ENCODE data around the gene PDE6G. TPM values are rescaled to one million over a fixed set of nuclear protein-coding genes. Genes with fewer than 3 reads are reported as not detected.
A peak's percentile ranks its signal among the peaks of the same experiment; 100 is the strongest.

PDE6G gene
- 1.1 TPM for polyA plus RNA-seq (2013, experiment 1 of 4)
- polyA plus RNA-seq (2013, experiment 2 of 4) = not detected
- not detected for polyA plus RNA-seq (2013, experiment 3 of 4)
- not detected for polyA plus RNA-seq (2013, experiment 4 of 4)

GRCh38 chr17:81656118-81656743, at the start of gene PDE6G:
Gene PDE6G, minus strand, starts transcription at chr17:81656542. Its CDS starts 3,237 bp downstream, at chr17:81653305.
- no peak within 1 kb of the TSS for H3K27ac ChIP-seq (ENCODE audit: insufficient read depth, low read depth, low read length, poor library complexity, severe bottlenecking)
- no peaks in the 10 kb centered on the region for H3K9me3 ChIP-seq (ENCODE audit: control insufficient read depth, low read length)
- H3K4me3 ChIP-seq (ENCODE audit: insufficient read depth, low read depth, low read length) = no peak within 1 kb of the TSS
- H3K4me1 ChIP-seq (ENCODE audit: control insufficient read depth, insufficient read depth, low read length) = no peaks in the 10 kb centered on the region
- WGBS, 2 experiments = 88 to 89% methylated on average over 15 of the region's 15 CpGs
- H3K27me3 ChIP-seq (ENCODE audit: control insufficient read depth, insufficient read depth, low read length, poor library complexity, severe bottlenecking) = no peaks in the 10 kb centered on the region
- H3K36me3 ChIP-seq (ENCODE audit: control insufficient read depth, insufficient read depth, low read length) = no peaks in the 10 kb centered on the region

GRCh38 chr17:81705518-81706231, 49.3 kb upstream of the PDE6G start:
- WGBS, 2 experiments = 96 to 97% methylated on average over 30 of the region's 30 CpGs

GRCh38 chr17:81703747-81704654, 47.7 kb upstream of the PDE6G start:
- no peak overlapping the region for H3K27ac ChIP-seq (ENCODE audit: insufficient read depth, low read depth, low read length, poor library complexity, severe bottlenecking)
- 37 to 38% methylated on average over 27 of the region's 27 CpGs for WGBS, 2 experiments
- no peaks in the 10 kb centered on the region for H3K27me3 ChIP-seq (ENCODE audit: control insufficient read depth, insufficient read depth, low read length, poor library complexity, severe bottlenecking)
- peaks cover 33% of the 10 kb centered on the region for H3K36me3 ChIP-seq (ENCODE audit: control insufficient read depth, insufficient read depth, low read length)
- H3K9me3 ChIP-seq (ENCODE audit: control insufficient read depth, low read length) = no peaks in the 10 kb centered on the region
- H3K4me1 ChIP-seq (ENCODE audit: control insufficient read depth, insufficient read depth, low read length) = peaks cover 15% of the 10 kb centered on the region
- peak overlapping the region; percentile 99 for H3K4me3 ChIP-seq (ENCODE audit: insufficient read depth, low read depth, low read length)

More at GRCh38 chr17:81705518-81706231, 49.3 kb upstream of the PDE6G start:
- no peak overlapping the region for H3K4me3 ChIP-seq (ENCODE audit: insufficient read depth, low read depth, low read length)
- H3K27me3 ChIP-seq (ENCODE audit: control insufficient read depth, insufficient read depth, low read length, poor library complexity, severe bottlenecking) = peaks cover 10% of the 10 kb centered on the region
- H3K36me3 ChIP-seq (ENCODE audit: control insufficient read depth, insufficient read depth, low read length) = peaks cover 27% of the 10 kb centered on the region
- H3K27ac ChIP-seq (ENCODE audit: insufficient read depth, low read depth, low read length, poor library complexity, severe bottlenecking) = no peak overlapping the region
- H3K9me3 ChIP-seq (ENCODE audit: control insufficient read depth, low read length) = no peaks in the 10 kb centered on the region
- peaks cover 25% of the 10 kb centered on the region for H3K4me1 ChIP-seq (ENCODE audit: control insufficient read depth, insufficient read depth, low read length)

GRCh38 chr17:81702934-81703746, 46.8 kb upstream of the PDE6G start, which contains the start of gene MRPL12:
Gene MRPL12, plus strand, starts transcription at chr17:81703367. Its CDS starts 135 bp downstream, at chr17:81703502.
- H3K9me3 ChIP-seq (ENCODE audit: control insufficient read depth, low read length) = no peaks in the 10 kb centered on the region
- H3K36me3 ChIP-seq (ENCODE audit: control insufficient read depth, insufficient read depth, low read length) = peaks cover 42% of the 10 kb centered on the region
- 0% methylated on average over 102 of the region's 102 CpGs for WGBS, 2 experiments

GRCh38 chr17:81701288-81702071, 45.1 kb upstream of the PDE6G start:
- Histone ChIP-seq H3K27ac (ENCODE audit: insufficient read depth, low read depth, low read length, poor library complexity, severe bottlenecking) (no peak overlapping the region), H3K36me3 (ENCODE audit: control insufficient read depth, insufficient read depth, low read length) (peaks cover 32% of the 10 kb centered on the region), H3K9me3 (ENCODE audit: control insufficient read depth, low read length) (no peaks in the 10 kb centered on the region), H3K4me3 (ENCODE audit: insufficient read depth, low read depth, low read length) (peak overlapping the region; percentile 99), H3K4me1 (ENCODE audit: control insufficient read depth, insufficient read depth, low read length) (peaks cover 15% of the 10 kb centered on the region), H3K27me3 (ENCODE audit: control insufficient read depth, insufficient read depth, low read length, poor library complexity, severe bottlenecking) (no peaks in the 10 kb centered on the region)
- WGBS, 2 experiments = 89 to 92% methylated on average over 23 of the region's 23 CpGs

More at GRCh38 chr17:81702934-81703746, 46.8 kb upstream of the PDE6G start, which contains the start of gene MRPL12:
- peak within 1 kb of the TSS; percentile 99 for H3K4me3 ChIP-seq (ENCODE audit: insufficient read depth, low read depth, low read length)
- H3K27ac ChIP-seq (ENCODE audit: insufficient read depth, low read depth, low read length, poor library complexity, severe bottlenecking) = peak within 1 kb of the TSS; percentile 6
- peaks cover 15% of the 10 kb centered on the region for H3K4me1 ChIP-seq (ENCODE audit: control insufficient read depth, insufficient read depth, low read length)
- H3K27me3 ChIP-seq (ENCODE audit: control insufficient read depth, insufficient read depth, low read length, poor library complexity, severe bottlenecking) = no peaks in the 10 kb centered on the region

- H3K4me1 ChIP-seq (ENCODE audit: control insufficient read depth, insufficient read depth, low read length) = peaks cover 15% of the 10 kb centered on the region
- 94 to 95% methylated on average over 25 of the region's 25 CpGs for WGBS, 2 experiments
- no peak overlapping the region for H3K4me3 ChIP-seq (ENCODE audit: insufficient read depth, low read depth, low read length)
- no peaks in the 10 kb centered on the region for H3K9me3 ChIP-seq (ENCODE audit: control insufficient read depth, low read length)
- no peaks in the 10 kb centered on the region for H3K27me3 ChIP-seq (ENCODE audit: control insufficient read depth, insufficient read depth, low read length, poor library complexity, severe bottlenecking)
- H3K27ac ChIP-seq (ENCODE audit: insufficient read depth, low read depth, low read length, poor library complexity, severe bottlenecking) = no peak overlapping the region
- peaks cover 33% of the 10 kb centered on the region for H3K36me3 ChIP-seq (ENCODE audit: control insufficient read depth, insufficient read depth, low read length)
Measured at GRCh38 chr17:81700353-81701287, 44.3 kb upstream of the PDE6G start.

GRCh38 chr17:81697261-81698044, 41.1 kb upstream of the PDE6G start:
- H3K4me3 ChIP-seq (ENCODE audit: insufficient read depth, low read depth, low read length) = no peak overlapping the region
- H3K4me1 ChIP-seq (ENCODE audit: control insufficient read depth, insufficient read depth, low read length) = peaks cover 10% of the 10 kb centered on the region
- H3K27ac ChIP-seq (ENCODE audit: insufficient read depth, low read depth, low read length, poor library complexity, severe bottlenecking) = no peak overlapping the region
- no peaks in the 10 kb centered on the region for H3K9me3 ChIP-seq (ENCODE audit: control insufficient read depth, low read length)
- peaks cover 49% of the 10 kb centered on the region for H3K36me3 ChIP-seq (ENCODE audit: control insufficient read depth, insufficient read depth, low read length)
- H3K27me3 ChIP-seq (ENCODE audit: control insufficient read depth, insufficient read depth, low read length, poor library complexity, severe bottlenecking) = no peaks in the 10 kb centered on the region
- 92 to 94% methylated on average over 25 of the region's 25 CpGs for WGBS, 2 experiments
